Measurements from ENCODE around the gene IFT80. TPM values are rescaled to one million over a fixed set of nuclear protein-coding genes. Genes with fewer than 3 reads are reported as not detected.

The IFT80 gene
- total and polyA plus RNA-seq, 9 of the 15 experiments (the other 6 are each of a cell fraction or from before 2014, with no cell fraction given) = 6.7 to 21.1 (median 16.4) TPM

DNA sequence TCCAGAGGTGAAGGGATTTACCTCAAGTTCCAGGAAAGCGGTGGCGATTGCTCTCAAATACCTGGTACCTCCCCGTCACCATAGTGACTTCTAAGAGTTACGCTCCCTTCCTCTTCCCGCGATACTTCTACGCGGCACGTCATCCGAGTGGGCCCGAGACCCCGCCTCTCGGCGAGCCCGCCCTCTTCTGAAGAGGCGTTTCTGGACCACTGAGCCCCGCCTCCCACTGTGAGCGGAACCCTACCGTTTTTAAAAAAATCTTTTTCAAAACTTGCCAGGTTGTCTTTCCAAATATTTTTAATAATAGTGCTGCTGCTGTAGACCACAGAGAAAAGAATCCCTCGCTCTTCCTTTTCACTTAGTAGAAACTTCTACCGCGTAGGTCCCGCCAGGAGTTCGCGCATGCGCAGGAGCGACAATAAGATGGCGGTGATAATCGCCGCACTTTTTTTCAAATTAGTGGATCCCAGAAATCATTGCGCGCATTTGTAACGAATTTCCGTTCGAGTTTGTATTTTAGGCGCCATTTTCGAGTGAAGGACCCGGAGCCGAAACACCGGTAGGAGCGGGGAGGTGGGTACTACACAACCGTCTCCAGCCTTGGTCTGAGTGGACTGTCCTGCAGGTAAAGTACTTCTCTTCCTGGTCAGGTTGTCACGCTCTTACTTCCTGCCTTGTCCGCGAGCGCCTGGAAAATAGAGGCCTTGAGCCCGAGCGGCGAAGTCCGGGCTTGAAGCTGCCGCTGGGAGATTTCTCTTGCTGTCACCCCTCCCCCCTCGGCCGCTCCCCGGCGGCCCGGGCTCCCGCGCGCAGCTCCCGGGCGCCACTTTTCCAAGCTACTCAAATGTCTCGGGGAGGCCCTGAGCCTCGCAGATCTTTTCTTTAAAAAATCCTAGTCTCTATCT, at the start of gene IFT80, which contains the start of gene SMC4 (continued):
- TF ChIP-seq, protein P1, sequence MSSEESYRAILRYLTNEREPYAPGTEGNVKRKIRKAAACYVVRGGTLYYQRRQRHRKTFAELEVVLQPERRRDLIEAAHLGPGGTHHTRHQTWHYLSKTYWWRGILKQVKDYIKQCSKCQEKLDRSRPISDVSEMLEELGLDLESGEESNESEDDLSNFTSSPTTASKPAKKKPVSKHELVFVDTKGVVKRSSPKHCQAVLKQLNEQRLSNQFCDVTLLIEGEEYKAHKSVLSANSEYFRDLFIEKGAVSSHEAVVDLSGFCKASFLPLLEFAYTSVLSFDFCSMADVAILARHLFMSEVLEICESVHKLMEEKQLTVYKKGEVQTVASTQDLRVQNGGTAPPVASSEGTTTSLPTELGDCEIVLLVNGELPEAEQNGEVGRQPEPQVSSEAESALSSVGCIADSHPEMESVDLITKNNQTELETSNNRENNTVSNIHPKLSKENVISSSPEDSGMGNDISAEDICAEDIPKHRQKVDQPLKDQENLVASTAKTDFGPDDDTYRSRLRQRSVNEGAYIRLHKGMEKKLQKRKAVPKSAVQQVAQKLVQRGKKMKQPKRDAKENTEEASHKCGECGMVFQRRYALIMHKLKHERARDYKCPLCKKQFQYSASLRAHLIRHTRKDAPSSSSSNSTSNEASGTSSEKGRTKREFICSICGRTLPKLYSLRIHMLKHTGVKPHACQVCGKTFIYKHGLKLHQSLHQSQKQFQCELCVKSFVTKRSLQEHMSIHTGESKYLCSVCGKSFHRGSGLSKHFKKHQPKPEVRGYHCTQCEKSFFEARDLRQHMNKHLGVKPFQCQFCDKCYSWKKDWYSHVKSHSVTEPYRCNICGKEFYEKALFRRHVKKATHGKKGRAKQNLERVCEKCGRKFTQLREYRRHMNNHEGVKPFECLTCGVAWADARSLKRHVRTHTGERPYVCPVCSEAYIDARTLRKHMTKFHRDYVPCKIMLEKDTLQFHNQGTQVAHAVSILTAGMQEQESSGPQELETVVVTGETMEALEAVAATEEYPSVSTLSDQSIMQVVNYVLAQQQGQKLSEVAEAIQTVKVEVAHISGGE (CRISPR knock-in tag; IDR thresholded peaks at IDR 0.05) = peak in 1 of 3 experiments; percentile 41; a peak in 2 of 6 replicates
- no peak for TF ChIP-seq ZNF316 (IDR thresholded peaks at IDR 0.05)
- TF ChIP-seq ZBTB49 (CRISPR knock-in tag; IDR thresholded peaks at IDR 0.05; ENCODE audit: borderline replicate concordance) = no peak
- TF ChIP-seq DMBX1 (CRISPR knock-in tag; IDR thresholded peaks at IDR 0.05; ENCODE audit: borderline replicate concordance) = no peak
- TF ChIP-seq SRSF3 (IDR thresholded peaks at IDR 0.05; ENCODE audit: insufficient read depth, low read length) = no peak
- no peak; the same call in 1 of the 2 replicates for TF ChIP-seq TCF3 (CRISPR knock-in tag; IDR thresholded peaks at IDR 0.05)
- TF ChIP-seq OTX1 (CRISPR knock-in tag; IDR thresholded peaks at IDR 0.05) = no peak
- TF ChIP-seq ZSCAN29 (IDR thresholded peaks at IDR 0.05) = peak; percentile 53; the same call in 1 of the 2 replicates
- TF ChIP-seq CXXC5 (CRISPR knock-in tag; IDR thresholded peaks at IDR 0.05) = peak; percentile 66; the same call in 1 of the 2 replicates
- no peak for TF ChIP-seq MEF2D (tag; conservative IDR thresholded peaks at IDR 0.05; ENCODE audit: low read depth)
- TF ChIP-seq ZNF311 (CRISPR knock-in tag; IDR thresholded peaks at IDR 0.05) = no peak
- no peak for TF ChIP-seq TSC22D4 (tag; IDR thresholded peaks at IDR 0.05)
- peak; percentile 82 for TF ChIP-seq ZBTB12 (CRISPR knock-in tag; IDR thresholded peaks at IDR 0.05)
- TF ChIP-seq HDGF (IDR thresholded peaks at IDR 0.05) = no peak
- TF ChIP-seq NEUROD1 (IDR thresholded peaks at IDR 0.05; ENCODE audit: borderline replicate concordance, low read depth, low read length, partially characterized antibody) = peak; percentile 52
- 0 out of 2 replicates have a peak, but pooled peaks have one; percentile 31 for TF ChIP-seq LEF1 (IDR thresholded peaks at IDR 0.05)
- no peak for TF ChIP-seq SAFB2 (IDR thresholded peaks at IDR 0.05; ENCODE audit: borderline replicate concordance, low read depth, low read length, severe bottlenecking)
- peak; percentile 73 for TF ChIP-seq BRD4 (IDR thresholded peaks at IDR 0.05)
- TF ChIP-seq ZNF830 (CRISPR knock-in tag; IDR thresholded peaks at IDR 0.05) = no peak

All from K562 (cell line).